IgD-negative memory B cell (primary cell): ENCODE measurements around the gene PLXNB1. TPM values are rescaled to one million over a fixed set of nuclear protein-coding genes. Genes with fewer than 3 reads are reported as not detected.

ENCODE experiments used
- H3K27ac Mint-ChIP-seq, 3 donors: one replicate each; pipeline ENCODE4 v1.8.0; 2020 to 2022; ENCODE audit warnings: mild to moderate bottlenecking in 3 of 3, mixed read lengths in 3 of 3, moderate library complexity in 1 of 3
- H3K27me3 Mint-ChIP-seq: one replicate; pipeline ENCODE4 v1.8.0; 2021; ENCODE audit warnings: mixed read lengths
- H3K36me3 Mint-ChIP-seq: one replicate; pipeline ENCODE4 v1.8.0; 2020; ENCODE audit warnings: mild to moderate bottlenecking, mixed read lengths
- H3K4me1 Mint-ChIP-seq, 3 donors: one replicate each; pipeline ENCODE4 v1.8.0; 2020 to 2022; ENCODE audit warnings: mixed read lengths in 3 of 3, mild to moderate bottlenecking in 1 of 3
- H3K4me3 Mint-ChIP-seq, 4 donors: one replicate each; pipeline ENCODE4 v1.8.0; 2020 to 2022; ENCODE audit warnings: mild to moderate bottlenecking in 4 of 4, mixed read lengths in 4 of 4, moderate library complexity in 3 of 4
- H3K9me3 Mint-ChIP-seq, 3 donors: one replicate each; pipeline ENCODE4 v1.8.0; 2020 to 2021; ENCODE audit warnings: mixed read lengths in 3 of 3, mild to moderate bottlenecking in 1 of 3
- polyA plus RNA-seq: library from polyadenylated mRNA; unstranded; fragments of 300-500 nt; fragmentation: Illumina TruSeq; gene quantifications from one replicate; pipeline ENCODE4 v1.2.3, GENCODE V29; 2021

The PLXNB1 gene
- polyA plus RNA-seq, 1 donor from 2014 or later, result not detected

- Mint-ChIP-seq H3K27me3 (no peaks in the 10 kb centered on the region), H3K27ac (no peak overlapping the region), H3K4me3 (no peak overlapping the region), H3K4me1 (peaks cover 0 to 4% (median 0%) of the 10 kb centered on the region in 3 donors), H3K9me3 (no peaks in the 10 kb centered on the region), H3K36me3 (no peaks in the 10 kb centered on the region)
Observed at GRCh38 chr3:48412375-48413001, 17.4 kb downstream of the PLXNB1 start.

GRCh38 chr3:48411606-48412374 is 18.1 kb downstream of the PLXNB1 start:
- H3K4me3 Mint-ChIP-seq, result no peak overlapping the region
- peaks cover 0 to 4% (median 0%) of the 10 kb centered on the region in 3 donors for H3K4me1 Mint-ChIP-seq
- H3K27ac Mint-ChIP-seq, result no peak overlapping the region
- no peaks in the 10 kb centered on the region for H3K9me3 Mint-ChIP-seq
- no peaks in the 10 kb centered on the region for H3K27me3 Mint-ChIP-seq
- H3K36me3 Mint-ChIP-seq, result no peaks in the 10 kb centered on the region

GRCh38 chr3:48411041-48411588 is 18.8 kb downstream of the PLXNB1 start:
- H3K4me3 Mint-ChIP-seq, result no peak overlapping the region
- H3K27ac Mint-ChIP-seq, result no peak overlapping the region
- H3K36me3 Mint-ChIP-seq, result no peaks in the 10 kb centered on the region
- peaks cover 0 to 4% (median 0%) of the 10 kb centered on the region in 3 donors for H3K4me1 Mint-ChIP-seq
- no peaks in the 10 kb centered on the region for H3K27me3 Mint-ChIP-seq
- H3K9me3 Mint-ChIP-seq, result no peaks in the 10 kb centered on the region

- Mint-ChIP-seq H3K4me3 (no peak overlapping the region), H3K36me3 (no peaks in the 10 kb centered on the region), H3K9me3 (no peaks in the 10 kb centered on the region), H3K27ac (no peak overlapping the region), H3K4me1 (peaks cover 0 to 4% (median 0%) of the 10 kb centered on the region in 3 donors), H3K27me3 (no peaks in the 10 kb centered on the region)
Observed at GRCh38 chr3:48410205-48411040, 19.5 kb downstream of the PLXNB1 start.

- Mint-ChIP-seq H3K36me3 (no peaks in the 10 kb centered on the region), H3K4me3 (no peak overlapping the region), H3K9me3 (no peaks in the 10 kb centered on the region), H3K27me3 (no peaks in the 10 kb centered on the region), H3K27ac (no peak overlapping the region), H3K4me1 (peaks cover 0 to 2% (median 0%) of the 10 kb centered on the region in 3 donors)
Observed at GRCh38 chr3:48409291-48410201, 20.3 kb downstream of the PLXNB1 start.

GRCh38 chr3:48408823-48409281 is 21.0 kb downstream of the PLXNB1 start:
- no peaks in the 10 kb centered on the region for H3K36me3 Mint-ChIP-seq
- no peak overlapping the region for H3K27ac Mint-ChIP-seq
- H3K9me3 Mint-ChIP-seq, result no peaks in the 10 kb centered on the region
- H3K4me3 Mint-ChIP-seq, result no peak overlapping the region
- H3K4me1 Mint-ChIP-seq, result peaks cover 0 to 2% (median 0%) of the 10 kb centered on the region in 3 donors
- H3K27me3 Mint-ChIP-seq, result no peaks in the 10 kb centered on the region

- peaks cover 0 to 2% (median 0%) of the 10 kb centered on the region in 3 donors for H3K4me1 Mint-ChIP-seq
- no peaks in the 10 kb centered on the region for H3K36me3 Mint-ChIP-seq
- no peak overlapping the region for H3K4me3 Mint-ChIP-seq
- H3K9me3 Mint-ChIP-seq, result no peaks in the 10 kb centered on the region
- peak overlapping the region in 1 of 3 donors; percentile 67 for H3K27ac Mint-ChIP-seq
- no peaks in the 10 kb centered on the region for H3K27me3 Mint-ChIP-seq
Observed at GRCh38 chr3:48407542-48408099, 22.3 kb downstream of the PLXNB1 start.

- Mint-ChIP-seq H3K27me3 (no peaks in the 10 kb centered on the region), H3K4me3 (no peak overlapping the region), H3K27ac (peak overlapping the region in 1 of 3 donors; percentile 67), H3K4me1 (peaks cover 0 to 2% (median 0%) of the 10 kb centered on the region in 3 donors), H3K36me3 (no peaks in the 10 kb centered on the region), H3K9me3 (no peaks in the 10 kb centered on the region)
Observed at GRCh38 chr3:48406443-48407431, 23.1 kb downstream of the PLXNB1 start.

GRCh38 chr3:48405971-48406370 is 23.9 kb downstream of the PLXNB1 start:
- Mint-ChIP-seq H3K27me3 (no peaks in the 10 kb centered on the region), H3K9me3 (no peaks in the 10 kb centered on the region), H3K27ac (no peak overlapping the region), H3K36me3 (no peaks in the 10 kb centered on the region), H3K4me3 (no peak overlapping the region), H3K4me1 (peaks cover 0 to 2% (median 0%) of the 10 kb centered on the region in 3 donors)

GRCh38 chr3:48405343-48405881 is 24.5 kb downstream of the PLXNB1 start:
- no peaks in the 10 kb centered on the region for H3K9me3 Mint-ChIP-seq
- peaks cover 0 to 2% (median 0%) of the 10 kb centered on the region in 3 donors for H3K4me1 Mint-ChIP-seq
- no peak overlapping the region for H3K4me3 Mint-ChIP-seq
- no peaks in the 10 kb centered on the region for H3K27me3 Mint-ChIP-seq
- peak overlapping the region in 1 of 3 donors; percentile 46 for H3K27ac Mint-ChIP-seq
- no peaks in the 10 kb centered on the region for H3K36me3 Mint-ChIP-seq

GRCh38 chr3:48404440-48405342 is 25.2 kb downstream of the PLXNB1 start:
- H3K4me1 Mint-ChIP-seq, result peaks cover 0 to 2% (median 0%) of the 10 kb centered on the region in 3 donors
- no peaks in the 10 kb centered on the region for H3K36me3 Mint-ChIP-seq
- no peaks in the 10 kb centered on the region for H3K9me3 Mint-ChIP-seq
- no peak overlapping the region for H3K4me3 Mint-ChIP-seq
- no peaks in the 10 kb centered on the region for H3K27me3 Mint-ChIP-seq
- H3K27ac Mint-ChIP-seq, result no peak overlapping the region
